Globus pallidus (tissue), 1 donor: ENCODE results near the gene ADGRG6.
A peak's percentile ranks its signal among the peaks of the same experiment; 100 is the strongest.

Experiments
- DNase-seq: peaks from one replicate; pipeline ENCODE4 v3.0.0-alpha.2; 2015; ENCODE audit warnings: low spot score

Gene ADGRG6

GRCh38 chr6:142376800-142377496 is 75.1 kb downstream of the ADGRG6 start:
- no peak for DNase-seq

GRCh38 chr6:142377497-142377848 is 75.7 kb downstream of the ADGRG6 start:
- no peak for DNase-seq

GRCh38 chr6:142378138-142378875 is 76.5 kb downstream of the ADGRG6 start:
- peak; percentile 11 for DNase-seq

DNA sequence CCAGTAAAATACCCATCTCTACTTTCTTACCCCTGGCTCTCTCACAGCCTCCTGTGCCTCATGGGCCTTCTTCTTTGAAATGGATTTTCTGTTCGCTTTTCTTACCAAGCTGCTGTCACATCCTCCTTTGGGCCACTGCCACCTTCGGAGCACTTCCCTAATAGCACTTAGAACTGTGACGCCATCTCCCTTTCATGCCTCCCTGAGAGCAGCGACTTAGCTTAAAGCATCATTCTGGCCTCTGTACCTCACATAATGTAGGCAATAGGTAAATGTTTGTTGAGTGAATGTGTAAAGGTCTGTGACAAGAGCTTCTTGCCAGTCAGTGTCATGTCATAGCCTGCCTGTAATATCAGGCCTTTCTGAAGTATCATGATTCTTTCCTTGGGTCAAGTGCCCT is 78.8 kb downstream of the ADGRG6 start:
- DNase-seq: peak; percentile 12

GRCh38 chr6:142381181-142381580 is 79.4 kb downstream of the ADGRG6 start:
- no peak for DNase-seq

- no peak for DNase-seq
Observed at GRCh38 chr6:142381845-142382378, 80.1 kb downstream of the ADGRG6 start.

- no peak for DNase-seq
Observed at GRCh38 chr6:142384519-142385254, 82.9 kb downstream of the ADGRG6 start.

- no peak for DNase-seq
Observed at GRCh38 chr6:142385352-142385751, 83.5 kb downstream of the ADGRG6 start.

DNA sequence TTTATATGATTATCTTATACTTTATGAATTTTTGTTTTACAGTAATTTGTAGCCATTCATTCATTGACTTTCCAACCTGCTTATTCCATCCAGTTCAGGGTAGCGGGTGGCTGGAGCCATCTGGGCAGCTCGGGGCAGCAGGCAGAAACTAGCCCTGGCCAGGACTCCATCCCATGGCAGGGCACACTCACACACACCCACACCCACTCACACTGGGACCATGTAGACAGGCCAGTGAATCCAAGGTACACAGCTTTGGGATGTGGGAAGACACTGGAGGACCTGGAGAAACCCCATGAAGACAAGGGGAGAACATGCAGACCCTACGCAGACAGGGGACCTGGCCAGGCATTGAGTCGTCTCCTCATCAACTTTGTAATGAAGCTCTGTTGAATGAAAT is 84.8 kb downstream of the ADGRG6 start:
- no peak for DNase-seq

- DNase-seq: peak; percentile 57
Observed at GRCh38 chr6:142387997-142388815, 86.4 kb downstream of the ADGRG6 start.

GRCh38 chr6:142395266-142395665 is 93.5 kb downstream of the ADGRG6 start:
- DNase-seq: no peak

DNA sequence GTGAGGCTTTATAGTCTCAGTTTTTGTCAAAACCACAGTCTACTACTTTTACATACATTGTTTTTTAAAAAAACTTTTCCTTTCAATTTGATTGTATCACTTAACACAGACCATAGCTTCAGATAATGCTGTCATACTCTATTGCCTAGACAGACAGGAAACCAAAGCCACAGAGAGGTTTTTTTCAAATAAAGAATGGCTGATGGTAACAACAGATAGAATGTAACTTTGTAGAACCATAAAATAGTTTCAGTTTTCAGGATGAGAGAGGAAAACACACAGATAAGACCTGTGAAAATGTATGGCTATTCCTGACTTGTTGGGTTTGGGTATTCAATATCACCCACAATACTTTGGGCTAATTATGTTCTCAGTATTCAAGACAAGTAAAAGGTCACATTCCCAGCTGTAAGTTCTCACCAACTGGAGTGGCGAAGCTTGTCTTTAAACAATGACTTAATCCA is 94.0 kb downstream of the ADGRG6 start:
- no peak for DNase-seq

- no peak for DNase-seq
Observed at GRCh38 chr6:142398353-142398752, 96.5 kb downstream of the ADGRG6 start.

DNA sequence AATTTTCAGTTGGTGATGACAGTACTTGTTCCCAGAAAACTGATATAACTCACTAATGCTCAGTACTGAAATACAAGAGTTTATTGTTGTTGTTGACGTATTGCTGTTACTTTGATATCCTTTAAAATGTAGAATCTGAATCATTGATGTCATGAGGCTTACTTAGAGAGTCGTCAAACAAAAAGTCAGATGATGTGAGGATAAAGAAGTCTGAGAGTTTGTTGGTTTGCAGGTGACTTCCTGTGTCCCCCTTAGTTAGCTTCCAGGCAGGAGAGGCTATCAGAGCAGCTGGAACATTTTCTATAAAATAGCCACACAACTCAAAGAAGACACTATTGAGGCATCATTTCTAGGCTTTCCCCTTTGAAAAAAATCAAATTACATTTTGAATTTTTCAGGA is 97.9 kb downstream of the ADGRG6 start:
- no peak for DNase-seq

DNA sequence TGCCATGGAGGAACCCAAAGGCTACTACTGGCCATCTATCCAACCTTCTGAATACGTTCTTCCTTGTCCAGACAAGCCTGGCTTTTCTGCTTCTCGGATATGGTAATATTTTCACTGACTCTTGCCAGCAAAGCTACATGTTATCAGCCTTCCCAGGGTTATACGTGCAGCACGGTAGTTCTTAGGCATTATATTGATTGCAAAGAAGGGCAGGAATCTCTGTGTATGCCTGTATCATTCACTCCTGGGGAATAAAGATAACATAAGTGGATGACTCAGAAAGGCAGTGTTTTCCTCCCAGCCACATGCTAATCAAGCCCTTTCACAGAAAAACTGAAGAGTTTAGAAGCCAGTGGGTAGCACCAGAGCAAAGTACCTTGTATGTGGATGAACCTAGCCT is 98.7 kb downstream of the ADGRG6 start:
- no peak for DNase-seq

DNA sequence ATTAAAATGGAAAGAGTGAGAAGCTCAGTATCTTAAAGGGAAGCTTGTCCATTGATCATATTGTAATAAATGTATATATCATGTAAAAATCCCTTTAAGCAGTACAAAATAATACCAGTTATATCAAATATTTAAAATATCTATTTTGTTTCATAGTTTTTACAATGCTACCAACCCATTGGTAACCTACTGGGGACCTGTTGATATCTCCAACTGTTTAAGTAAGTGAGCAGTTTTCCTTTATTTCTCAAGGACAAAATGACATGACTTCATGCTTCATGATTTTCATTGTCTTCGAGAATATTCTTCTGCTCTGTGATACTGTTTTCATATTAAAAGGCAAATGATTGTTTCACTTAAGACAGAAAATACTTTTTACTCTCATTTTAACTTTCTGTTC is 100.0 kb downstream of the ADGRG6 start:
- DNase-seq: no peak

DNA sequence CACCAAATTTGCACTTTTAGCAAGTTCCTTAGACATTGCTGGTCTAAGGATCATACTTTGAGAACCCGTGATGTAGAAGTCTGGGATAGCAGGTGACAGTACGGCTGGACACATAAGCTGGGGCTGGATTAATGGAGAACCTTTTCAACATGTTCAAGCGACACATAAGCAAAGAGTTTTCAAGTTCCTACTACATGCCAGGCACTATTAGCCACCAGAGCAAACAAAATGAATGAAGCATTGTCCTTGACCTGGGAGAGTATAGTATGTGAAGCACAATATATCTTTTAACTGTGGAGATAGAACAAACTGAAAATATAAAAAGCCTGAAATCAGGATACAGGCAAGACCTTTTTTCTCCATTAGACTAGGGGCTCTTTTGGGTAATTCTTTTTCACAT is 102.9 kb downstream of the ADGRG6 start:
- DNase-seq: no peak

DNA sequence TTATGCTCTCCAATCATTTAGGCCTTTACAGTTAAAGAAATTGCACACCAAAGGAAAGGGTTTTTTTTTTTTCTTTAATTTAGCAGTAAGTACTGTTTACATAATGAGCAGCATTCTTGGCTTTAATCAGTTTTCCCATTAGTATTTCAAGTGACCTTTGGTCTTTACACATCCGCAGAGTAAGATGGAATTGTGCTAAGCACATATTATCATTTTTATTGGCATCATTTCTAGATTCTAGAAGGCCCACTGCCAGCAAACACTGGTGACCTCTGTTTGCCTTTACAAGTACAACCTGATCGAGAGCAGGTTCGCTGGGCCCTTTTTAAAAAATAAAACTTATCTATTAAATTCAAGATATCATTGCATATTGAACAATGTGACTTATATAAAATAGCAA is 104.3 kb downstream of the ADGRG6 start:
- no peak for DNase-seq

DNA sequence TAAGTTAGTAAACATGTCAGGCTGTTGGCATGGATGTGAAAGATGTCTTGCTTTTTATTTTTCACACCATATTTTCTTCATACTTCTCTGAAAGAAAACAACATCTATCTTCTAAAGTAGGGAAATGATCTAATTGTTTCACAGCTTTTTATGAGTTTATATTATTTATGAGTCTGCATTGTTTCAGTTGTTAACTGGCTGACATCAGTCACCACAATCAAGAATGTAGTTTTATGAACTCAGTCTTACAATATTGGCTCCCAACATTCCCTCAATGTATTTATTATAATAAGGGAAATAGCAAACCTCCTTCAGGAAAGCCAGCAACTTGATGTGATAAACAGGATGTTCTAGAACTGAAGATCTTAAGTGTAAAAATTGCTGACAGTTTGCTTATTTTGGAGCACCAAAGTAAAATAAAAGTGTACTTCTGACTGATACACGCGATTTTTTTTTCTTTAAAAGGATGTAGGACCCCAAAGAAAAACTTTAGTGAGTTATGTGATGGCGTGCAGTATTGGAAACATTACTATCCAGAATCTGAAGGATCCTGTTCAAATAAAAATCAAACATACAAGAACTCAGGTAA is 106.0 kb downstream of the ADGRG6 start:
- DNase-seq: no peak

- no peak for DNase-seq
Observed at GRCh38 chr6:142408409-142408808, 106.6 kb downstream of the ADGRG6 start.

- no peak for DNase-seq
Observed at GRCh38 chr6:142409794-142410193, 108.0 kb downstream of the ADGRG6 start.
